GM18861 (cell line): ENCODE measurements around the gene RNF41.
"Not testable (repeated sequence)": the region's sequence is repeated elsewhere in the genome, so short reads cannot be mapped to it uniquely, and the experiment has no call there.

ENCODE experiments used
- ATAC-seq: cut with Tn5 transposase; IDR thresholded peaks from one replicate; pipeline ENCODE4 v1.9.1; 2021; ENCODE audit not compliant: unreplicated experiment

RNF41 gene

GRCh38 chr12:56221757-56222530 is at the start of gene RNF41:
Gene RNF41, minus strand, starts transcription at chr12:56221922. Its CDS starts 7,875 bp downstream, at chr12:56214047.
- peak; percentile 75 for ATAC-seq

GRCh38 chr12:56271031-56271430 is 49.3 kb upstream of the RNF41 start:
- ATAC-seq = no peak

GRCh38 chr12:56267443-56268071 is 45.8 kb upstream of the RNF41 start:
- ATAC-seq = peak; percentile 11

- ATAC-seq = peak; percentile 74
Measured at GRCh38 chr12:56266693-56267442, 45.1 kb upstream of the RNF41 start, which contains the start of gene COQ10A. Gene COQ10A, plus strand, starts transcription at chr12:56266942. Its CDS starts 177 bp downstream, at chr12:56267119.

GRCh38 chr12:56266068-56266692 is 44.5 kb upstream of the RNF41 start:
- not testable (repeated sequence) for ATAC-seq

GRCh38 chr12:56262955-56263354 is 41.2 kb upstream of the RNF41 start:
- not testable (repeated sequence) for ATAC-seq

- no peak for ATAC-seq
Measured at GRCh38 chr12:56261503-56262232, 39.9 kb upstream of the RNF41 start.

- ATAC-seq = no peak
Measured at GRCh38 chr12:56260921-56261320, 39.2 kb upstream of the RNF41 start.

GRCh38 chr12:56260380-56260779 is 38.7 kb upstream of the RNF41 start:
- no peak for ATAC-seq

GRCh38 chr12:56258820-56259183 is 37.1 kb upstream of the RNF41 start:
- no peak for ATAC-seq

- ATAC-seq = peak; percentile 86
Measured at GRCh38 chr12:56258068-56258819, 36.5 kb upstream of the RNF41 start, which contains the start of gene ANKRD52. Gene ANKRD52, minus strand, starts transcription at chr12:56258384. Its CDS starts 115 bp downstream, at chr12:56258269.

- ATAC-seq = no peak
Measured at GRCh38 chr12:56257491-56258067, 35.9 kb upstream of the RNF41 start.

- no peak for ATAC-seq
Measured at GRCh38 chr12:56257071-56257470, 35.3 kb upstream of the RNF41 start.

GRCh38 chr12:56256326-56256960 is 34.7 kb upstream of the RNF41 start:
- ATAC-seq = no peak

- ATAC-seq = no peak
Measured at GRCh38 chr12:56255671-56256070, 33.9 kb upstream of the RNF41 start.

GRCh38 chr12:56253091-56253490 is 31.4 kb upstream of the RNF41 start:
- ATAC-seq = no peak

- no peak for ATAC-seq
Measured at GRCh38 chr12:56252649-56253048, 30.9 kb upstream of the RNF41 start.

GRCh38 chr12:56248711-56249110 is 27.0 kb upstream of the RNF41 start:
- no peak for ATAC-seq

GRCh38 chr12:56247923-56248322 is 26.2 kb upstream of the RNF41 start:
- no peak for ATAC-seq
